Stimulated activated CD4-positive, alpha-beta T cell treated with anti-CD3 and anti-CD28 coated beads, Interleukin-15, amount 100 ng/mL, for 48 hours (primary cell): ENCODE measurements around the gene SCUBE1.
A peak's percentile ranks its signal among the peaks of the same experiment; 100 is the strongest.

Experiments
- DNase-seq, 2 donors: peaks; one replicate each; pipeline ENCODE4 v3.0.0-alpha.2; 2020; ENCODE audit warnings: low read depth in 2 of 2

SCUBE1 gene

DNA sequence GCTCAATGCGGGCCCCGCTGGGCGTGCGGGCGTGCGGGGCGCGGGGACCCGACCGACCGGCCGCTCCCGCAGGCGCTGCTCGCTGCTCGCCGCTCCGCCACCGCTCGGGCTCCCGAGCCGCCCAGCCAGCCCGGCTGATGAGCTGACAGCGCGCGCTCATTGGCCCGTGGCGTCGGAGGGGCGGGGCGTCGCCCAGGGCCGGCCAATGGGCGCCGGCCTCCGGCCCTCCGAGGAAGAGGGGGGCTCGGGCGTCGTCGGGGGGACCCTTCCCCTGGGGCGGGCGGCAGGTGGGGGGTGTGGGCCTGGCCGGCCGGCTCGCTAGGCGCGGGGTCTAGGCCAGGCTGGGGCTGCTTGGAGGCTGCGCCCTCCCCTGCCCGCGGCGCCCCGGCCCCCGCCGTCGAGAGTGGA lies at the start of gene SCUBE1:
Gene SCUBE1, minus strand, starts transcription at position 111 of the 408 bp plus-strand sequence. CDS start 111 bp downstream, outside the sequence.
- DNase-seq: peak in 1 of 2 donors; percentile 40

DNA sequence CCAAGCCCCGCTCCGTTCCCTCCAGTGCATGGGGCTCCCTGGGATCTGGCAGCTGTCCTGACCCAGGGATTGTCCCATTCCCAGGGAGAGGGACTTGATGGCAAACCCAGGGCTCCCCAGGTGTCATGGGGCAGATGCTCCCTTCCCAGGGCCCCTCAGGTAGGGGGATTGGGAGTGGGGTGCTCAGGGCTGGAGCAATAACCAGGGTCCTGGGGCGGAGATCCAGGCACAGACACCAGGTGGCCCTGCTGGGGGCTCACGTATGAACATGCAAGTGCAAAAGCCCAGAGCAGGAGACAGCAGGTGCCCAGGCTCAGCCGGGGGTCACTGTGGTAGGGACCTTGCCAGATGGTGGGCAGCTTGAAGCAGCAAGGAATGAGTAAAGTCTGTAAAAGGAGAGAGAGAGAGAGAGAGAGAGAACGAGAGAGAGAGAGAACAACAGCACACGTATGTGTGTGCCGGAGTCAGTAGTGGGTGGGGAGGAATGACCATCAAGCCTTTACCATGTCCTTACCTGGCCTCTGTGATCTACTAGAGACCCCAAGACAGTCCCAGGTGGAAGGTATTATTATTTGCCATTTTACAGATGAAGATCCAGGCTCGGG lies 49.3 kb upstream of the SCUBE1 start:
- no peak for DNase-seq

DNA sequence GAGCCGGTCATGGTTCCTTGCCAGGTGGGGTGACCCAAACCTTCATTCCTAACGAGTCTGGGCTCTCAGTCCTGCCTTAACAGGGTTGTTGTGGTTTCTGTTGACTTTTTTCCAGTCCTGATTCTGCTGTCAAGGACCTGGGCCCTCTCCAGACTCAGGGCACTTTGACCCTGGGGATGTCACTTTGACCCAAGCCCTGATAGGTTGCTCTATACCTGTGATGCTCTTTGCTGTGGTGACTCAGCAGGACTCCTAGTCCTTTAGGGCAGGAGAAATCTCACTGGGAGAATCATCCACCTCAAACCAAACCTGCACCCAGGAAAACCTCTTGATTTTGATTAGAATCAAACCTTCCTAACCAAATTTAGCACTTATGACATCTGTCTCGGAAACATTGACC lies 48.1 kb upstream of the SCUBE1 start:
- DNase-seq: no peak

DNA sequence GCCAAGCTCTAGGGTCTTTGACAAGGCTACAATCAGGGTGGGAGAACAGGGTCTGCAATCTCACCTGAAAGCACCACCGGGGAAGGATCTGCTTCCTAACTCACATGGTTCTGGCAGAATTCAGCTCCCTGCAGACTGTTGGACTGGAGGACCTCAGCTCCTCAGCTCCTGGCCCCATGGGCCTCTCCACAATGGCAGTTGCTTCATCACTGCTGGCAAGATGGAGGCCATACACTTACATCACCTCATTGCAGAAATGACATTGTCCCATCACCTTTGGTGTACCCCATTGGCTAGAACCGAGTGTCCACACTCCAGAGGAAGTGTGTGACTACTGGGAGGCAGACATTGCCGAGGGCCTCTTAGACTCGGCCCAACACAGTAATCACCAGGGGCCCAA lies 47.7 kb upstream of the SCUBE1 start:
- DNase-seq: no peak

DNA sequence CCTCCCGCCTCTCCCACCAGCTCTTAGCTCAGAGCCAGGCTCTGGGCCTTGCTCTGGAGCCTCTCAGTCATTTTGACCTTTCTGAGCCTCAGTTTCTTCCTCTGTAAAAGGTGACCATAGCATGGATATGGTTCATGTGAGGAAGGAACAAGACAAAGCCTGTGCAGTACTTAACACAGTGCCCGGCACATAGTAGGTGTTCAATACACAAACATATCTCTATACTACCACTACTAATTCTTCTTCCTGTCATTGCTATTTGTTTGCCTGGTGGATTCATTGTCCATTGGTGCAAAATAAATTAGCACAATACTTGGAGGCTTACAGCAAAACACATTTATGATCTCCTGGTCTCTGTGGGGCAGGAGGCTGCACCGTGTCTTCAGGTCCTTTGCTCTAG lies 47.0 kb upstream of the SCUBE1 start:
- DNase-seq: no peak

DNA sequence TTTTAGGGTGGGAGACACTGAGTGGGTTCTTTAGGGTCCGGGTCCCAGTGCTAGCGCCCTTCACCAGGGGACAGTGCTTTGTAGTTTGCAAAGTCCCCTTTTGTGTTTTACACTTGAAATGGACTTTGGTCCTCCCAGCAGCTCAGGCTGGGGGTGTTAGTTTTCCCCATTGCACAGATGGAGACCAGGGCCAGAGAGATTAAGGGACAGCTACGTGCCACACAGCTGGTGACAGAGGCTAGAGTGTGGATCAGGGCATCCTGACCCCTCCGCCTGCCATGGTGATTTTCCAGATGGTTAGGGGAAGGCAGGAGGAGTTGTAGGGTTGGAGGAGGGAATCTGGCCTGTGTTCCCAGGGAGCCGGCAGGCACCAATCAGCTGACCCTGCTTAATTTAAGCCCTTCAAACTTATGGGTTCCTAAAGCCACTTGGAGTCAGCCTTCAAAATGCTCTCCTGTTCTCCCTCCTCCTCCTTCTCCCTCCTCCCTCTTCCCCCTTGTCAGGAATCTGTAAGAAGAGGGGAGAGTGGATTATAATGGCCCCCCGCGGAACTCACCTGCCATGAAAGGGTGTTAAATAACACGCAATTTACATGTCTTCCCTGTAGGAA lies 46.2 kb upstream of the SCUBE1 start:
- no peak for DNase-seq

DNA sequence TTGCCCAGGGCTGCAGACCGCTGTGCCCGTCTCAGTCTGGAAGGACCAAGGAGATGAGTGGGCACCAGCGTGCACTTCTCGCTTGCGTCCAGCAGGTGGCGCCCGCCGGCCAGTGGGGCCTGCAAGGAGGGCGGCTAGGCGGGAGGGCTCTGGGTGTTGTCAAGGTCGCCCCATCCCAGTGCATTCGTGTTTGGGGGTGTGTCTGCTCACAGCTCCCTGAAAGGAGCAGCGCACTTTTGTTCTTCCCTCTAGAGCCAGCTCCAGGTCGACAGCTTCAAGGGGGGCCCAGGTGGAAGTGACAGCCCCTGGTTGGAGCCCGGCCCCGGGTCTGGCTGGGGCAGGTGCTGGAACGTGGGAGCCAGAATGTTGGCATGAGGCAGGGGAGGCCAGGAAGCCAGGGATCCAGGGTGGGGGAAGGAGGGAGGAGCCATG lies 45.3 kb upstream of the SCUBE1 start:
- peak; percentile 45 to 65 for DNase-seq

DNA sequence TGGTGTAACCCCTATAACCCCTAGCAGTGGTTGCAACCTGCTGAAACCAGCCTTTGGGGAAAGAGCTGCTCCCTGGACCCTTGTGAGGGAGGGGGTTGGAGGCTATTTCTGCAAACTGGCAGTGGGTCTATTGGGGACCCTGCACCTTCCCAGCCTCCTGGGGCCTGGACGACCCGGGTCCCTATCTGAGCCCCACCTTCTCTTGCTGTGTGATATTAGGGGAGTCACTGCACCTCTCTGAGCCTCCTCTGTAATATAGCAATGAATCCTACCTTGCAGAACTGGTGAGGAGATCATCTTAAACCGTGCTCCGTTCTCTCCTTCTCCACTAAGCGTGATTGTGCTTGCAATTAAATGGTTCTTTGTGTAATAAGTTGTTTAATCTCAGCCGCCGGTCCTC lies 44.6 kb upstream of the SCUBE1 start:
- no peak for DNase-seq

DNA sequence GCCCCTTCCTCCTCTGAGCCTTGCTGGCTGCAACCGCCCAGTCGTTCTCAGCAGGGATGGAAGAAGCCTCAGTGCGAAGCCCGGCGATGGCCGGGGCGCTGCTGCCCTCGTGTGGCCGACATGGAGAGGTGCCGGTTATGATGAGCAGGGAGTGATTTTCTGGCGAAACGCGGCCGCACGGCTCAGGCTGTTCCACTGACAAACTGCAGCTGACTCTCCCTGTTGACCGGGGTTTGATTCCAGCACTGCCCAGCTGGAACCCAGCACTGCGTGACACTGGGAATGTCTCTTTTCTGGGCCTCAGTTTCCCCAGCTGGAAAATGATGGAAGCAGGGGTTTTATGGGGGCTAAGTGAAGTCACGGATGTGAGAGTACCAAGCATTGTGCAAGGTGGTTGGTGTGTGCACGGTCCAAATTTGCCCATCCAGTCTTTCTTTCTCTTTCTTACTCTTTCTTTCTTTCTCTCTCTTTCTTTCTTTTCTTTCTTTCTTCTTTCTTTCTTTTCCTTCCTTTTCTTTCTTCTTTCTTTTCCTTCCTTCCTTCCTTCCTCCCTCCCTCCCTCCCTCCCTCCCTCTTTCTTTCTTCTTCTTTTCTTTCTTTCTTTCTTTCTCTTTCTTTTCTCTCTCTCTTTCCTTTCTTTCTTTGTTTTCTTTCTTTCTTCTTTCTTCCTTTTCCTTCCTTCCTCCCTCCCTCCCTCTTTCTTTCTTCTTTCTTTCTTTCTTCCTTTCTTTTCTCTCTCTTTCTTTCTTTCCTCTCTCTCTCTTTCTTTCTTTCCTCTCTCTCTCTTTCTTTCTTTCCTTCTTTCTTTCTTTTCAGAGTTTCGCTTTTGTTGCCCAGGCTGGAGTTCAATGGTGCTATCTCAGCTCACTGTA lies 42.8 kb upstream of the SCUBE1 start:
- DNase-seq: peak; percentile 48 to 61

DNA sequence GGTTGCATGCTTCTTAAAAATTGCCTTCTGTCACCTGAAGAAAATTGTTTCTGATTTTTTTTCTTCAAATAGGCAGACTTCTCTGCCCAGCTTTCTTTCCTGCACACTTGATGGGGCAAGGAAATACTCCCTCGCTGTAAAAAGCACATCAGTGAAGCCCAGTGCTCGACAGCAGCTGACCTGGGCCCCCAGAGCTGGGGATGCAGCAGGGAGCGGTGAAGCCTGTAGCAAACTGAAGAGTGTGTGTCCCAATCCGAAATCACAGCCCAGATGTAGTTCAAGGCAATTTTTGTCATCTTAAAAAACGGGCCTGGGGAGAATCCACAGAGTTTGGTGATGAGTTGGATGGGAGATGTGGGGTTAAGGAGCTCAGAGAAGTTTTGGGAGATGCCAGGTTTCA lies 41.7 kb upstream of the SCUBE1 start:
- DNase-seq: no peak

DNA sequence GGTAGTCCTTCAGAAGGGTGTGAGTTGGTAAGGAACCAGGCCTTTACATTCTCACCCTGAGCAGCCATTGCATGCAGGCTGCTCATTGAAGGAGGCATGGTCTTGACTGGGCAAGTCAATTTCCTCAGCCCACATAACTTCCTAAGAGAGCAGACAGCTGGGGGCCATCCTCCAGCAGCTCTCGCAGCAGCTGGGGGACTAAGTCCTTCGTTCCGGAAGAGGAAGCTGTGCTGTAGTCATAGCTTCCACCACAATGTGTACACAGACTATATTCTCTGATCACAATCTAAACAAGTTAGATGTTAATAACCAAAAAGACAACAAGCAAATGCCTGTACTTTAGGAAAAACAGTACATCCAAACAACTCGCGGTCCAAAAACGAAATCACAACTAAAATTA lies 38.5 kb upstream of the SCUBE1 start:
- no peak for DNase-seq

DNA sequence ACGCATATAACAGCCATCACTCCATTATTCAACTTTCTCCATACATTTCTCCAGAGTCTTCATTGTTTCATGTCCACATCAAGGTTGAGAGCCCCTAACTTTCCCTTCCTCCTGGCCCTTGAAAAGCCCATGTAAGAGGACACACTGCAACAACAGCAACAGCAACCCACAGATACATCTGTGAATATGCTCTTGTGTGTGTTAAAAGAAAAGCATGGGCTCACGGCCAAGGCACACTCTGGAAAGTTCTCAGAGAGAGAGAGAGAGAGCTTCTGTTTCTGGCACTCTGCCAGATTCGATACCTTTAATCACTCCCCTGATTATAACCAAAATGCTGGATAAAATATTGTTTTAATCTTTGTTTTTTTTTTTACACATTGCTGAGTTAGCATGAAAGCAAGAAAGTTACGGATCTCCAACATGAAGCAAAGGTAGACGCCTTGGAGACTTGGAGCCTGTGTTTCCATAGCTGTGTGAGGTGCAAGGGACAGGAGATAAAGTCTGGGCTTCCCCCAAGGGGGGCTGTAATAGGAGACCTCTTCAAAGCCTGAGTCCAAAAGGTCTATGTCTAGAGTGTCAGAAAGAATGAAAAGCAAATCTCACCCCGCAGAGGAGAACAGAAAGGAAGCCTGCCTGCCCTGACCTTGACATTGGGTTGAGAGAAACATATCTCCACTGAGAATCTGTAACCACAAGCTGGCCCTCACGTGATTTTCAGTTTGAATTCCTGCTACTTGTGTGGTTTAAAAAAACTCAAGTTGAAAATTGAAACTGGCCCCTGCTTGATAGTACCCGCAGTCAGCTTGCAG lies 34.9 kb upstream of the SCUBE1 start:
- DNase-seq: no peak

DNA sequence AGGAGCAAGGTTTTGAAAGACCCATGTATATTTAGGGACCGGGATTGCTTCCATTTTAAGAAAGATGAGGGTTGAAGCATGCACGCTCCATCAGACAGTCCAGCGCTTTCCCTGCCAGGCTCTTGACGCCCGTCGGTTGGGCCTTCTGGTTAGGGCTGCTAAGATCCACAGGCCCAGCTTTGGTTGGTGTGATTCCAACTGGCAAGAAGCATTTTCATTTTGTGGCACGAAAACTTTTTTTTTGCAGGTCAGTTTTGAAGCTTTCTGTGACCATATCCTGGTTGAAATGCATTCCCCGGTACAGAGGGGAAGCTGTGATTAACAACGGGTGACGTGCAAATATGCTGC lies 34.4 kb upstream of the SCUBE1 start:
- DNase-seq: no peak

DNA sequence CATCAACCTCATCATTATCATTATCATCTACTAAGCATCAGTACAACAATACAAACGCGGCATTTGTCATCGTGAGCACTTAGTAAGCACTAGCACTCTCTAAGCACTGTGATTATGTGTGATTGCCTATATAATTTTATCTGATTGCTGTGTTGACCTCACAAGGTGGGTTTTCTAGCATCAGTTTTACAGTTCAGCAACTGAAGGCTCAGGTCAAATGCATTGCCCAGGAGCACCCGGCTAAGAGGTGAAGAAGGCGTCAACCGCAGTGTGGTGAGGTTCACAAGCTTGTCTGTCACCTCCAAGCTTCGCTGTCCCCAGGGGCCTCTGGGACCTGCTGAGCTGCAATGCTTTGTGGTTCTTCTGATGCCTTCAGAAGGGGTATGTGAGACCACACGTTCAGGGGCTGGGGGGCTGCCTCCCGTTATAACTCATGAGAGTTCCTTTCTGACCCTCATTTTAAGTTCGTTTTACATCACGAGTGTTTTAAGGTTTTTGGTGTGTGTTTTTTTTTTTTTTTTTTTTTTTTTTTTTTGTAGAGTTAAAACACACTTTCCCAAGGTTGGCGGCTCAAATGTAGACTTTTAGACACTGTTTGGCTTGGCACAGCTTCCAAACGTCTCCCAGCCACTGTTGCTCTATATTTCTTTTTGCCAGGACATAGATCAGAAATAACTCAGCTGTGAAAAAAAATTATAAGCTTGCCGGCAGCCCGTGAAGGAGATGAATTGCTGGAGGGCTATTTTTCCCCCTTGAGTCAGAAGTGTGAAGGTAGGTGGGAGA lies 33.8 kb upstream of the SCUBE1 start:
- no peak for DNase-seq

DNA sequence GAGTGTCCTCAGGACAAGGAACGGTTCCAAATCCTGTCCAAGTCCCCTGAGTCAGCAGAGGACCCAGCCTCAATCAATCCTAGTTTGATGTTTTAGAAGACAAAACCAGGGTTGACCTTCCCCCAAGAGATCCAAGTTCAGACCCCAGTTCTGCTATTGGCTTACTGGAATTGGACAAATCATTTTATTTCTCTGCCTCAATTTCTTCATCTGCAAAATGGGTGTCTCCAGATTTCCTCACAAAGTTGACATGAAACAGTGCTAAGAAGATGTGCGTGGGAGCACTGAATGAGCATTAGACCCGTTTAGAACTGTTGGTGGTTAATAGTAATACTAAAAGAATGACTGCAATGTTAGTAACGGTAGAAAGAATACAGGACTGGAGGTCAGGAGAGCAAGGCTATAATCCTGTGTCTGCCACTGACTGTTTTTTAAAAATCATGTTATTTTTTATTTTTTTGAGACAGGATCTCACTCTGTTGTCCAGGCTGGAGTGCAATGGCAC lies 32.8 kb upstream of the SCUBE1 start:
- DNase-seq: no peak

DNA sequence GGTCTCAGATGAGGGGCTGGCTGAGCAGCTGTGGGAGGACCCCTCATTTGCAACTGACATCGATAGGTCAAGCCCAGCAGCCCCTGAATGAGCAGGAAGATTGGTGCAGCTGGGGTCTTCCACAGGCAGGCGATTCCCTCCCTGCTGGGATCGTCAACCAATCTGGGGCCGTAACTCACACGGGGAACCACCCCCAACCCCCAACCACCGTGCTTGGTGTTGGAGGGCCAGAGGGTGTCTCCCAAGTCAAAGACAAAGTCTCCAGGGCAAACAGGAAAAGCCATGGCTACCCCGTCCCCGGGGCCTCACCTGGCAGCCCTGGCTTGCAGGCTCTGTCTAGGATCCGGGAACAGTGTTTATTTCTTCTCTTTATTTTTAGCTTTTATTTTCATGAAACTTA lies 26.9 kb upstream of the SCUBE1 start:
- no peak for DNase-seq

DNA sequence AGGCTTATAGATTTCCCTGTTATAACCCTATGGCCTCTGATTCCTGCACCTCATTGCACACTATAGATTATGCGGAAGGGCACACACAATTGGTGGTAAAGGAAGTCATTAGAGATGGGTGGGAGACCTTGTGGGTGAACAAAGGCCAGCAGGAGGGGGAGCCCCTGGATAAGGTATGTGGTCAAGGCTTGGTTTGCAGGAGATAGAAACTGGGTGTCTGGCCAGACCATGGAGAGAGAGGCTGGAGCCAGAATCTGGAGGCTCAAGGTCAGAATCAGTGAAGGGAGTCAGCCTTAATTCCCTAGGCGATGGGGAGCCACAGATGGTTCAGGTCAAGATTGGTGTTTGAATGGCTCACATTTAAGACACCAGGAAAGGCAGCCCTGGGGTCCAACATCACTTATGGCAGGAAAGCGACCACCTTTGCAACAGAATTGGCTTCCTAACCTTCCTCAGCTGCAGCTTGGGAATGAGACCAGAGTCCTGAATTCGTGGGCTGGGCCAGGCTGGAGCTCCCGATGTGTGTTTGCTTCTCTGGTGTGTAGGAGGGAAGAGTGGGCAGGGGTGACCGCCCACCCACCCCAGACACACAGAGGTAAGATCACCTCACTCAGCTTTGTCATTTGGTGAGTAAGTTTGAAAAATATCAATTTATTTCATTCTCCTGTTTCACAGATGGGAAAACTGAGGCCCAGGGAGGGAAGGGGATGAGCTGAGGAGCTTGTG lies 22.7 kb upstream of the SCUBE1 start:
- DNase-seq: no peak

DNA sequence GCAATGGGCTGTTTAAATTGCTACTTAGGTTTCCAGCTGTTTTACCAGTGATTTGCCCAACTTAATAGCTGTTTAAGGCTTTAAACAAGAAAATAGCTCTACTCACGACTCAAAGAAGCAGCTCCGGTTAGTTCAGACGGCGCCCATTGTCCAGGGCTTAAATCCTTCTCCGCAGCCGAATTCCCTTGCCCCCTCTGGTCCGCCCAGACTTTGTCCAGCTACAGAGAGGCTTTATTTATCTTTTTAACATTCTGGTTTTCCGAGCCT lies 20.9 kb upstream of the SCUBE1 start:
- DNase-seq: no peak

DNA sequence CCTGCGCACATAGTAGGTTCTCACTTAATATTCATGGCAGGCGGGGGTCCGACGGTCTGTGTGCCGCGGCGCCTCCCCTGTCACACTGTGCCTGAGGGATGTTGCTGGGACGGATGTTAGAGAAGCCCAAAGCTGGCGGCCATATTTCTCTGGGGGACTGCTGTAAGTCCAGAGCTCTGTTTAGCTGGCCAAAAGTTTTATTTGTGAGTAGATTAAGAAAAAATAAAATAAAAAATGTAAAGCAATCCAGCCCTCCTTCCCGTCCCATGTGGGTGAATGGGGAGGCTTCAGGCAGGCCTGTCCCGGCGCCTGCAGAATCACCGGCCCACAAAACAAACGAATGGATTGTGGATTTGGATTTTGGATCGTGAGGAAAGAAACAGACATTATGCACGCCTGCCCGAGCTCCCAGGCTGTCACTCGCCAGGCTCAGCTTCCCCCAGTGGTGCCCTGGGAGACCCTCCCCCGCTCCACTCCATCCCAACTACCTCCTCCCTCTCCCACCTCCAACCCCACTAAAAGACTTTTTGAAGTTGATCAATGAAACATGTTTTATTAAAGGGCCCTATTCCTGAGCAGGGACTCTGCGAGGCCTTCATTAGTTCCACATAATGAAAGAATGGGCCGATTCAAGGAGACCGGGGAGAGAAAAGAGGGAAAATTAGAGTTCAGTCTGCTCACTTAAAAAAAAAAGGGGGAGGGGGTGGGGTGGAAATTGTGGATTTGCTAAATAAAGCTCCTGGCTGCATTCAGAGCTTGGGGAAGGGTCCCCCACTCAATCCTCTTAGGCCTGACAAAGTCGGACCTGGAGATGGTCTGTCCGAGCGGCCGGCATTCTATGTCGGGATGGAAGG lies 20.4 kb upstream of the SCUBE1 start:
- no peak for DNase-seq

DNA sequence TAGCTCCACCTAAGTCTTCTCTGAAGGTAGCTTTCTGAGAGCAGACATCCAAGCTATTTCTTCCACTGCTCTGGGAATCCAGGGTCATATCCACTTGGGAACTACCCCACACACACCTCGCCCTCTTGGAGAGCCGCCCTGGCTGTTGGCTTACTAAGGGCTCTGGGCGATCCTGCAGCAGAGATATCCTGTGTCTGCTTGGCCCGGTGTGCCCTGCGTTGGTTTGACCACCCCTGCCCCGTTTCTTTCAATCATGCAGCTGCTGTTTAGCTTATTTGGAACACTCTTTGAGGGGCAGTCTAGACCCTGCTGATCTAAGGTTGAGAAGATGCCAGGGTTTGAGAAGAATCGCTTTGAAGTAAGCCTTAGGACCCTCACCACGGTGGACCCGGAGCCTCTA lies 17.4 kb upstream of the SCUBE1 start:
- no peak for DNase-seq
